Neural progenitor cell (in vitro differentiated cells): Measurements from ENCODE around the gene MUC22.

Experiments used
- EZH2 ChIP-seq: fragments of 200-600 bp; sonication (generic); IDR thresholded peaks from 2 replicates; pipeline ENCODE4 v1.6.1; 2017; ENCODE audit warnings: antibody characterized with exemption, mild to moderate bottlenecking, moderate library complexity
- EZH2phosphoT487 ChIP-seq: fragments of 200-600 bp; sonication (generic); IDR thresholded peaks from 2 replicates; pipeline ENCODE4 v1.6.1; 2017; ENCODE audit warnings: antibody characterized with exemption
- TF ChIP-seq, protein P1 (sequence below): fragments of 200-600 bp; sonication (generic); IDR thresholded peaks from 2 replicates; pipeline ENCODE4 v1.5.1; 2017; ENCODE audit warnings: antibody characterized with exemption, mild to moderate bottlenecking

DNA sequence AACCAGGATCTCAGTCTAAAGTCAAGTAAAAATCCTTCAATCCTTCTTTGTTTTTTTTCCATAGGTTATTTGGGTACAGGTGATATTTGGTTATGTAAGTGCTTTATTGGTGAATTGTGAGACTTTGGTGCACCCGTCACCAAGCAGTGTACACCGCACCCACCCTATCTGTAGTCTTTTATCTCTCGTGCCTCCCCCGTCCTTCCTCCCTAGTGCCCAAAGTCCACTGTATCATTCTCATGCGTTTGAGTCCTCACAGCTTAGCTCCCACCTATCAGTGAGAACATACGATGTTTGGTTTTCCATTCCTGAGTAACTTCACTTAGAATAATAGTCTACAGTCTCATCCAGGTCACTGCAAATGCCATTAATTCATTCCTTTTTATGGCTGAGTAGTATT, 879 bp downstream of the MUC22 start:
- TF ChIP-seq, protein P1, sequence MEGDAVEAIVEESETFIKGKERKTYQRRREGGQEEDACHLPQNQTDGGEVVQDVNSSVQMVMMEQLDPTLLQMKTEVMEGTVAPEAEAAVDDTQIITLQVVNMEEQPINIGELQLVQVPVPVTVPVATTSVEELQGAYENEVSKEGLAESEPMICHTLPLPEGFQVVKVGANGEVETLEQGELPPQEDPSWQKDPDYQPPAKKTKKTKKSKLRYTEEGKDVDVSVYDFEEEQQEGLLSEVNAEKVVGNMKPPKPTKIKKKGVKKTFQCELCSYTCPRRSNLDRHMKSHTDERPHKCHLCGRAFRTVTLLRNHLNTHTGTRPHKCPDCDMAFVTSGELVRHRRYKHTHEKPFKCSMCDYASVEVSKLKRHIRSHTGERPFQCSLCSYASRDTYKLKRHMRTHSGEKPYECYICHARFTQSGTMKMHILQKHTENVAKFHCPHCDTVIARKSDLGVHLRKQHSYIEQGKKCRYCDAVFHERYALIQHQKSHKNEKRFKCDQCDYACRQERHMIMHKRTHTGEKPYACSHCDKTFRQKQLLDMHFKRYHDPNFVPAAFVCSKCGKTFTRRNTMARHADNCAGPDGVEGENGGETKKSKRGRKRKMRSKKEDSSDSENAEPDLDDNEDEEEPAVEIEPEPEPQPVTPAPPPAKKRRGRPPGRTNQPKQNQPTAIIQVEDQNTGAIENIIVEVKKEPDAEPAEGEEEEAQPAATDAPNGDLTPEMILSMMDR, result no peak
- no peak for TF ChIP-seq EZH2
- no peak for TF ChIP-seq EZH2phosphoT487
